Aorta (tissue), 5 donors: ENCODE data around the gene DVL1. TPM values are rescaled to one million over a fixed set of nuclear protein-coding genes. Genes with fewer than 3 reads are reported as not detected.

Experiments used
- ATAC-seq: fragments of 200-7000 bp; cut with Tn5 transposase; one replicate; pipeline ENCODE4 v1.9.1; 2022; ENCODE audit warnings: moderate library complexity; ENCODE audit not compliant: low FRiP score
- DNase-seq, 2 donors: peaks; one replicate each; pipeline ENCODE4 v3.0.0-alpha.2; 2020
- H3K27ac ChIP-seq, 2 donors: one replicate each; pipeline ENCODE4 v1.5.1; 2013; ENCODE audit warnings: low read length in 2 of 2, mild to moderate bottlenecking in 2 of 2, moderate library complexity in 2 of 2, control low read depth in 1 of 2, inconsistent platforms in 1 of 2, low read depth in 1 of 2
- H3K27me3 ChIP-seq, 2 donors: one replicate each; pipeline ENCODE4 v1.6.1; 2013; ENCODE audit warnings: control low read depth in 1 of 2, low read length in 1 of 2, mild to moderate bottlenecking in 1 of 2, moderate library complexity in 1 of 2; ENCODE audit not compliant: insufficient read depth in 2 of 2, control insufficient read depth in 1 of 2
- H3K36me3 ChIP-seq, 2 donors: one replicate each; pipeline ENCODE4 v1.6.1; 2013; ENCODE audit warnings: control low read depth in 1 of 2, low read length in 1 of 2, mild to moderate bottlenecking in 1 of 2; ENCODE audit not compliant: insufficient read depth in 2 of 2, control insufficient read depth in 1 of 2
- H3K4me1 ChIP-seq, 2 donors: one replicate each; pipeline ENCODE4 v1.6.1; 2013; ENCODE audit warnings: low read length in 2 of 2, control low read depth in 1 of 2, mild to moderate bottlenecking in 1 of 2, moderate library complexity in 1 of 2; ENCODE audit not compliant: insufficient read depth in 2 of 2, control insufficient read depth in 1 of 2
- H3K4me3 ChIP-seq, 2 donors: one replicate each; pipeline ENCODE4 v1.5.1; 2013; ENCODE audit warnings: low read length in 2 of 2, control low read depth in 1 of 2, mild to moderate bottlenecking in 1 of 2
- H3K9me3 ChIP-seq: one replicate; pipeline ENCODE4 v1.6.1; 2013; ENCODE audit warnings: mild to moderate bottlenecking, low read length; ENCODE audit not compliant: control insufficient read depth
- WGBS, 2 donors: extraction: QIAGEN DNeasy Blood & Tissue Kit; methylation state at CpG; one replicate each; pipeline ENCODE4 v1.1.7; 2013; 5-methylcytosine and 5-hydroxymethylcytosine counted together
- intact Hi-C, 2 donors: fragments of 100-400 bp; cut with DNase I; formaldehyde crosslinking; loops; one replicate each; pipeline versions ENCODE4 v1.14.2 to v1.15.0; 2022
- polyA plus RNA-seq, 2 donors: library from polyadenylated mRNA; stranded (reverse); fragments of 200-250 nt; gene quantifications; one replicate each; pipeline ENCODE4 v1.2.3, GENCODE V29; 2013
- total RNA-seq, 2 donors: library from RNA; stranded (reverse); fragmentation: NEBNext Ultra II Directional; extraction: Animal tissue kit (Norgen Biotek cat#: 25700); gene quantifications; one replicate each; pipeline ENCODE4 v1.2.1, GENCODE V29; 2021
- donor health status: healthy with polysubstance abuse.
- donor health status: Bipolar disorder and iron deficiency.
- donor health status: DM: no; HTN: no; CAD: no.
- donor health status: DM: no; HTN: no; CAD: no.
- donor health status: DM: yes; HTN: yes; CAD: no.

The DVL1 gene
- total and polyA plus RNA-seq, 4 donors, result 21.2 to 71.9 (median 51.2) TPM

DNA sequence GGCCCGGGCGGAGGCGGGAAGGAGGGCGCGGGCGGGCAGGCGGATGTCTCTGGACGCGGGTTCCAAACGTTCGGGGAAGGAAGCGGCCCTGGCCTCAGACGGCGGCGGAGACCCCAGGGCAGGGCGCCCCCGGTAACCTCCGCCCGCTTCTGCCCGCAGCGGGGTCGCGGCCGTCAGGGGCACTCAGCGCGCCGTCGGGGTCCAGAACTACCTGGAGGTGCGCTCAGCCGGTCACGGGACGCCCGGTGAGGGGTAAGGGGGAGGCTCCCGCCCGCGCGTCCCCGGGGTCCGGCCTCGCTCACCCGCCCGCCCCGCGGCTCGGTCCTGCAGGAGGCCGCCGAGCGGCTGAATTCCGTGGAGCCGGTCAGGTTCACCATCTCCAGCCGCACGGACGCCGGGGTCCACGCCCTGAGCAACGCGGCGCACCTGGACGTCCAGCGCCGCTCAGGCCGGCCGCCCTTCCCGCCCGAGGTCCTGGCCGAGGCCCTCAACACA is 40.4 kb downstream of the DVL1 start:
- Histone ChIP-seq H3K9me3 (no peaks in the 10 kb centered on the region), H3K4me3 (peak overlapping the region; percentile 51 to 55), H3K27ac (peak overlapping the region in 1 of 2 donors; percentile 49), H3K27me3 (no peaks in the 10 kb centered on the region), H3K4me1 (no peaks in the 10 kb centered on the region), H3K36me3 (no peaks in the 10 kb centered on the region)
- DNase-seq (peak in 1 of 2 donors; percentile 66), ATAC-seq (no peak)
- 0 to 1% methylated on average over 28 to 66 of the region's 66 CpGs for WGBS, 2 donors
- intact Hi-C loops, result loop anchor here in 1 of 2 donors (1.0 kb wide), 1 partner anchor 66 kb away; the partner anchor contains the start of gene AURKAIP1

DNA sequence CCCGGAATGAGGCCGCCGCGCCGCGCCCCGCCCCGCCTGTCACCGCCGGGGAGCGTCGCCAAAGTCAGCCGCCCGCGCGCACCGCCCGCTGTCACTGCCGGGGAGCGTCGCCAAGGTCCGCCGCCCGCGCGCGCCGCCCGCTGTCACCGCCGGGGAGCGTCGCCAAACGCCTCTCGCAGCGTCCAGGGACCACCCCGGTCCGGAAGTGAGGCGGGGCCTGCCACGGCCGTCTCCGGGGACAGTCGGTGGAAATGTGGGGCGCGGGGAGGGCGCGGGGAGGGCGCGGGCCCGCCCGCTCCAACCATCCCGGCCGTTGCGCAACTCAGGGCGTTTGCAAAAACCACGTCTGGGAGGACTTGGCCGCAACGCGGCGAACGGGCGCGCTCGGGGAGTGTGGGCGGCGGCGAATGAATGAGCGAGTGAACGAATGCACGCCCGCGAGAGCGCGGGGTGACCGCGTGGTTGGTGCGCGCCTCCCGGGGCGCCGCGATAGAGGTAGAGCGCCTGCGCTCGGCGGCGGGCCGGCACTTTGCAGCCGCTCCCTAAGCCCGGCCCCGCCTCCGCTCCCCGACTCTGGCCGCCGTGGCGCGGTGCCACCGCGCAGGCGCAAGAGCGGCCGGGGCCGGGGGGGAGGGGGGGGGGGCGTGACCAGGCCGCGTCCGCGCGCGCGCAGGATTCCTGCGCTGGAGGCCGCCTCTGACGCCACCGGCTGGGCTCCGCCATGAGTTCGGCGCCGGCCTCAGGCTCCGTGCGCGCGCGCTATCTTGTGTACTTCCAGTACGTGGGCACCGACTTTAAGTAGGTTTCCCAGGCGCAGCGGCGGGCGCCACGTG is 41.1 kb downstream of the DVL1 start, which contains the start of the genes ACAP3 and PUSL1:
Gene ACAP3 (minus strand): TSS at position 8 of the 833 bp plus-strand sequence. CDS start 115 bp downstream, outside the sequence.
Gene PUSL1 (plus strand): TSS at position 675 of the 833 bp plus-strand sequence. CDS start 47 bp downstream, at position 722.
- H3K27ac ChIP-seq, result peak within 1 kb of the TSS; percentile 9 to 85
- H3K9me3 ChIP-seq, result no peaks in the 10 kb centered on the region
- DNase-seq, result peak; percentile 94 to 96
- H3K27me3 ChIP-seq, result no peaks in the 10 kb centered on the region
- H3K4me3 ChIP-seq, result peak within 1 kb of the TSS; percentile 55 to 60
- 0% methylated on average over 73 to 131 of the region's 131 CpGs for WGBS, 2 donors
- H3K4me1 ChIP-seq, result no peaks in the 10 kb centered on the region
- intact Hi-C loops, result loop anchor here in 1 of 2 donors (1.0 kb wide), 1 partner anchor 67 kb away; the partner anchor contains the start of gene AURKAIP1
- H3K36me3 ChIP-seq, result no peaks in the 10 kb centered on the region
- ATAC-seq, result peak; percentile 87

DNA sequence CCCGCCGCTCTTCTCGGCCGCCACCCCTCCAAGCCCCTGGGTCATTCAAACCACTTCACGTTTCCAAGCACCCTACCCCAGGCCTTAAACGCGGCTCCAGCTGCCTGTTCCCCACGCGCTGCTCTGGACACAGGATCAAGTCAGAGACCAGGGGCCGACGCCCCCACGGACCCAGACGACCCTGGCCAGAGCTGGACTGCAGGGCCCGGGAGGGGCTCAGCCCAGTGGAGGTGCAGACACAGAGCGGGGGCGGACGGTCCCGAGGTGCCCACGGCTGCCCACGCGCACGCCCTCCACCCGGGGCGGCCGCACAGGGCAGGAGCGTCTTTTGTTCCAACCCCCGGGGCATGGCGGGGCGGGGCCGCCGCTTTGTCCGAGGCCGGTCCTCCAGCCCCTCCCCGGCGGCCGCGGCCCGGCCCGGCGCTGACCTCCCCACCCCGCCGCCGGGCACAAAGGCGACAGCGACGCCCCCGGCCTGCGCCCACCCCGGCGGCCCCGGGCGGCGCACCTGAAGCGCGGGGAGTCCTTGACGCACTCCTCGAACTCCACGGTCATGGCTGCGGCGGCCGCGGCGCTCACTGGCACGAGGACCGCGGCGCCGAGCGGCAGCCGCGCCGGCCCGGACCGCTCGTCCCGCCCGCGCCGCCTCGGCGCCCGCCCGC is 41.8 kb downstream of the DVL1 start:
- ATAC-seq (no peak), DNase-seq (peak in 1 of 2 donors; percentile 71)
- H3K4me3 ChIP-seq, result peak overlapping the region; percentile 51 to 60
- H3K36me3 ChIP-seq, result no peaks in the 10 kb centered on the region
- H3K27me3 ChIP-seq, result no peaks in the 10 kb centered on the region
- H3K9me3 ChIP-seq, result no peaks in the 10 kb centered on the region
- peak overlapping the region; percentile 9 to 54 for H3K27ac ChIP-seq
- WGBS, 2 donors, result 1 to 2% methylated on average over 45 to 83 of the region's 83 CpGs
- intact Hi-C loops, result no loop called here
- no peaks in the 10 kb centered on the region for H3K4me1 ChIP-seq

DNA sequence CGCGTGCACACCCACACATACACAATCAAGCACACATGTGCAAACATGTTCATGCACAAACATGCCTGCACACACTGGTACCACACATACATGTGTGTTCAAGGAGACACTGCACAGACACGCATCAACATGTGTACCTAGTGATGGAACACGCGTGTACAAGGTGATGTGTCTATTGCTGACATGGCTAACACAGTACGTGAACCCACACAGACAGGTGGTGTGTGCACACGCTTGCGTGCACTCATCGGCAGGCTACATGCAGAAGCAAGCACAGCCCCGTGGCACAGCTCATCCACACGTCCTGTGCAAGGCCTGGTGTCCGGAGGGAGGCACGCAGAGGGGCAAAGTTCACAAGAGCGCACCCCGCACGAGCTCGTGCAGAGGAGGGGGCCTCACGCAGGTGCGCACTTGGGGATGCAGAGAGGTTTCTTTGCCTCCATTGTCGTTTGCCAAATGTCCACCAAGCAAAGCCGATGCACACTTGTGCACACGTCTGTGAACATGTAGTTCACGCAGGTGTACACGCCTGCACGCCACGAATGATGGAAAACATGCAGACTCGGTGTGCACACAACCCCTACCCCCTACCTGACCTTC is 42.5 kb downstream of the DVL1 start:
- DNase-seq (no peak), ATAC-seq (no peak)
- no peak overlapping the region for H3K27ac ChIP-seq
- H3K27me3 ChIP-seq, result no peaks in the 10 kb centered on the region
- H3K9me3 ChIP-seq, result no peaks in the 10 kb centered on the region
- H3K4me3 ChIP-seq, result peak overlapping the region in 1 of 2 donors; percentile 51
- H3K36me3 ChIP-seq, result no peaks in the 10 kb centered on the region
- WGBS, 2 donors, result 39 to 41% methylated on average over 27 of the region's 27 CpGs
- no peaks in the 10 kb centered on the region for H3K4me1 ChIP-seq
- intact Hi-C loops, result no loop called here

DNA sequence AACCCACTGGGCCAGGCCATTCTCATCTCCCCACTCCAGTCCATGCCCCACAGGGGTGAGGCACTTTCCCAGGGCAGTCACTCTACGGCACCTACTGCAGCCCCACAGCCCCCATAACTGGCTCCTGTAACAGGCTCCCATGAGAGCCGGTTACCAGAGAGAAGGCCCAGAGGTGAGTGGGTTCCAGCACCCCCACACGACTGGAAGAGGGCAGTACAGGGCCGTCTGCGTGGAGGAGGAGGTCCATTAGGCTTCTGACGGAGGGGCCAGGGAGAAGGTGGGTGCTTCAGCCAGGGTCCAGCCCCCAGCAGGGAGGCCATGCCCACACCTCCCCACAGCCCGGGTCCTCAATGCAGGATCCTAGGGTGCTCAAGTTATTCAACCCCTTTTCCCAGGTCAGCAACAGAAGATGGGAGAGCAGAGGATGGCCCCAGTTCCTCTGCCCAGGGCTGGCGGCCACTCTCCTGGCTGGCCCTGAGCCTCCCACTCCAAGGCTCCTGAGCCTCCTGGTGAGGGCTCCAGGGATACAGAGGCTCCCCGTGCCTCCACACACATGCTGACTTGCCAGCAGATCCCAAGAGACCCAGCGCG is 43.1 kb downstream of the DVL1 start:
- ATAC-seq (no peak), DNase-seq (no peak)
- Histone ChIP-seq H3K9me3 (no peaks in the 10 kb centered on the region), H3K27ac (no peak overlapping the region), H3K4me3 (no peak overlapping the region), H3K4me1 (no peaks in the 10 kb centered on the region), H3K36me3 (no peaks in the 10 kb centered on the region), H3K27me3 (no peaks in the 10 kb centered on the region)
- WGBS, 2 donors, result 31 to 35% methylated on average over 10 to 11 of the region's 11 CpGs
- intact Hi-C loops, result no loop called here

DNA sequence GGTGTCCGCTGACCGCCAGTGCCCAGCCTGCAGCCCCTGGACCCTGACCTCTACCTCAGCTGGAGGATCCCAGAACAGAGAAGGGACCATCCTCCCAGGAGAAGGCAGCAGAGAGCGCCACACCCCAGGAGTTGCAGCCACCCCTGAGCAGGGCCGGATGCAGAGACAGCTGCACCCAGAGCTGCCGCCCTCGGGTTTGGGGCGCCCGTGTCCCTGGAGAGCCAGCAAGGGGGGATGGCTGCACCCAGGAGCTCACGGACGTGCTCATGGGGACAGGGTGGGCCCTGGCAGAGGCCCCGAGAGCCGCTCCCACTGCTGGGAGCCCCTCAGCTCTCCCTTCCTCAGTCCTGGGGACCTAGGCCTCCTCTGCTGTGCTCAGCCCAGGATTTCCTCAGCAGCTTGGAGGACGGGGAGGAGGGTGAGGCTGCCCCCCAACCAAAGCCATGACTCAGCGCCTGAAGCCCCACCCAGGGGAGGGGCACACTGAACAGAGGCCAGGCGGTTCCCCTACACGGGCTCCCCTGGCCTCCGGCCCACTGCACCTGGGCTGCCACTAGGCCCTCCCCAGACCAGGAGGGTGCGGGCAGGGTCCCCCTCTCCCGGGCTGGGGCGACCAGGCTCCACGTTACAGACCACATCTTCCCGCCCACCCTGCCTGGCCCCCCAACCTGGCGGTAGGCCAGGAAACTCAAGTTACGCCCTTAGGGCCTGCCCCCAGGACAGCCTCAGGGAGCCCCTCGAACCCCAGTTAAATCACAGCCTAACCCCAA is 43.7 kb downstream of the DVL1 start:
- no peaks in the 10 kb centered on the region for H3K9me3 ChIP-seq
- no peak overlapping the region for H3K4me3 ChIP-seq
- ATAC-seq (no peak), DNase-seq (peak; percentile 81 to 88)
- intact Hi-C loops, result no loop called here
- H3K4me1 ChIP-seq, result no peaks in the 10 kb centered on the region
- H3K27ac ChIP-seq, result no peak overlapping the region
- H3K36me3 ChIP-seq, result no peaks in the 10 kb centered on the region
- WGBS, 2 donors, result 45 to 48% methylated on average over 22 to 25 of the region's 25 CpGs
- H3K27me3 ChIP-seq, result no peaks in the 10 kb centered on the region

DNA sequence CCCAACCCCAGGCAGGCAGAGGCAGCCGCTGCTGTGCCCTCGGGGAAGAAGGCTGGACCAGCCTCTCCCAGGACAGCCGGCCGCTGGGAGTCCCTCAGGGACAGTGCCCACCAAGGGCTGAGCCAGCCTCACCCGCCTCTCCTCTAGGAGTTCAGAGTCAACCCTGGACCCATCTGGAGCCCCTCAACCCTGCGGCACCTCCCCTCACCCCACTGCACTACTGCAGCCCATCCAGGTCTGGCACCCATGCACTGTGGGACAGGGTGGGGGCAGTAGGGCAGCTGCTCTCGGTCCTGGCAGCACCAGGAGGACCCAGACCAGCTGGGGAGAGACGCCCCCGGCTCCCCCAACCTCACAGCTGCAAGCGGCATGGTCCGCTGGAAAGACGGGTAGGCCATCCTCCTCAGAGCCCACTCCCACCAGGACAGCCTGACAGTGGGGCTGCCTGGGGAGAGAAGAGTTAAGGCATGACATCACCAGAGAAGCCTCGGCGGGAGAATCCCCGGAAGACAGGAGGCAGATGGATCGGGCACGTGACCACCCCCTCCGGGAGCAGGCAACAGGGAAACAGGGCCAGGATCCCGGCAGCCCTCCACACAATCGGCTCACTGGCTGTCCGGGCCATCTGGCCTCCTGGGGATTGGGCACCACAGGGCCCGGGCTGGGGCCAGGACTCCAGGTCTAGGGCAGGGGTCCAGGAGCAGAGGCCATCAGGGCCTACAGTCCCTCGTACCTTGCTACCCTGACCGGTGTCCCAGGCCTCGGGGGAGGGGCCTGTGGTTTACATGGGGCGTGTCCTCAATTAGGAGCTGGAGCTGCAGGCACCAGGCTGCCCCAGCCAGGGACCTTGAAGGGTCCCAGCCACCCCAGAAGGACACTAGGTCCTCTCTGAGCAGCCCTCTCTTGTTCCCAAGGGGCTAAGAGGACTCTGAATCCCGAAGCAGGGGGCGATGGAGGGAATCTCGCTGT is 44.6 kb downstream of the DVL1 start:
- Histone ChIP-seq H3K4me3 (no peak overlapping the region), H3K27ac (no peak overlapping the region), H3K9me3 (no peaks in the 10 kb centered on the region), H3K27me3 (no peaks in the 10 kb centered on the region), H3K4me1 (no peaks in the 10 kb centered on the region), H3K36me3 (no peaks in the 10 kb centered on the region)
- WGBS, 2 donors, result 37 to 43% methylated on average over 29 of the region's 29 CpGs
- DNase-seq (peak in 1 of 2 donors; percentile 78), ATAC-seq (no peak)
- intact Hi-C loops, result no loop called here
